ENCODE measurements around the gene KLC1.

The KLC1 gene

GRCh38 chr14:103680491-103681231, 51.6 kb downstream of the KLC1 start:
- no peak overlapping the region for H3K4me3 ChIP-seq (ENCODE audit: low read depth, low read length)
- no peak for DNase-seq (ENCODE audit: low read depth)
- no peak for TF ChIP-seq CTCF (IDR thresholded peaks at IDR 0.05; ENCODE audit: low read depth, low read length, missing control alignments)

- TF ChIP-seq CTCF (IDR thresholded peaks at IDR 0.05; ENCODE audit: low read depth, low read length, missing control alignments): no peak
- H3K4me3 ChIP-seq (ENCODE audit: low read depth, low read length): no peak overlapping the region
Measured at GRCh38 chr14:103683139-103683538, 54.1 kb downstream of the KLC1 start.

GRCh38 chr14:103684471-103684870, 55.5 kb downstream of the KLC1 start:
- H3K4me3 ChIP-seq (ENCODE audit: low read depth, low read length): no peak overlapping the region
- no peak for DNase-seq (ENCODE audit: low read depth)
- TF ChIP-seq CTCF (IDR thresholded peaks at IDR 0.05; ENCODE audit: low read depth, low read length, missing control alignments): no peak

More at GRCh38 chr14:103683139-103683538, 54.1 kb downstream of the KLC1 start:
- no peak for DNase-seq (ENCODE audit: low read depth)

GRCh38 chr14:103684871-103685270, 55.9 kb downstream of the KLC1 start:
- TF ChIP-seq CTCF (IDR thresholded peaks at IDR 0.05; ENCODE audit: low read depth, low read length, missing control alignments): no peak
- DNase-seq (ENCODE audit: low read depth): no peak
- no peak overlapping the region for H3K4me3 ChIP-seq (ENCODE audit: low read depth, low read length)

GRCh38 chr14:103685276-103686211, 56.5 kb downstream of the KLC1 start:
- no peak for TF ChIP-seq CTCF (IDR thresholded peaks at IDR 0.05; ENCODE audit: low read depth, low read length, missing control alignments)
- no peak for DNase-seq (ENCODE audit: low read depth)
- H3K4me3 ChIP-seq (ENCODE audit: low read depth, low read length): no peak overlapping the region

GRCh38 chr14:103686831-103687485, 57.9 kb downstream of the KLC1 start:
- no peak for TF ChIP-seq CTCF (IDR thresholded peaks at IDR 0.05; ENCODE audit: low read depth, low read length, missing control alignments)
- DNase-seq (ENCODE audit: low read depth): no peak
- no peak overlapping the region for H3K4me3 ChIP-seq (ENCODE audit: low read depth, low read length)

All from GM12864 (cell line).